Mesendoderm (in vitro differentiated cells): ENCODE measurements around the gene FARP2.
A peak's percentile ranks its signal among the peaks of the same experiment; 100 is the strongest.

Experiments
- DNase-seq: peaks from one replicate; pipeline ENCODE4 v3.0.0; 2013
- H2AK5ac ChIP-seq: 2 replicates; pipeline ENCODE4 v1.6.1; 2013; ENCODE audit warnings: low read length, inconsistent platforms
- H2BK120ac ChIP-seq: 2 replicates; pipeline ENCODE4 v1.6.1; 2013; ENCODE audit warnings: low read depth, mild to moderate bottlenecking, low read length, moderate library complexity, mixed read lengths
- H2BK15ac ChIP-seq: replicated peaks from 2 replicates; pipeline ENCODE4 v1.6.1; 2013; ENCODE audit warnings: low read depth, mild to moderate bottlenecking, moderate library complexity
- H2BK5ac ChIP-seq: 2 replicates; pipeline ENCODE4 v1.6.1; 2013; ENCODE audit warnings: low read length, inconsistent platforms
- H3K18ac ChIP-seq: 2 replicates; pipeline ENCODE4 v1.6.1; 2013; ENCODE audit warnings: mild to moderate bottlenecking, low read length, mixed read lengths
- H3K23ac ChIP-seq: one replicate; pipeline ENCODE4 v1.6.1; 2013; ENCODE audit warnings: low read length
- H3K27ac ChIP-seq: 2 replicates; pipeline ENCODE4 v1.5.1; 2013; ENCODE audit warnings: low read depth, mild to moderate bottlenecking, inconsistent platforms, low read length, moderate library complexity
- H3K27me3 ChIP-seq: 2 replicates; pipeline ENCODE4 v1.6.1; 2013; ENCODE audit warnings: low read length, control low read depth, mild to moderate bottlenecking, inconsistent platforms; ENCODE audit not compliant: insufficient read depth, poor library complexity
- H3K36me3 ChIP-seq: 2 replicates; pipeline ENCODE4 v1.6.1; 2013; ENCODE audit warnings: low read length, inconsistent platforms; ENCODE audit not compliant: control insufficient read depth, insufficient read depth
- H3K4ac ChIP-seq: one replicate; pipeline ENCODE4 v1.6.1; 2013; ENCODE audit warnings: low read depth, mild to moderate bottlenecking, low read length, moderate library complexity
- H3K4me1 ChIP-seq: 2 replicates; pipeline ENCODE4 v1.6.1; 2013; ENCODE audit warnings: low read depth, low read length, inconsistent platforms; ENCODE audit not compliant: control insufficient read depth
- H3K4me2 ChIP-seq: 2 replicates; pipeline ENCODE4 v1.6.1; 2013; ENCODE audit warnings: low read length
- H3K4me3 ChIP-seq: 2 replicates; pipeline ENCODE4 v1.5.1; 2013; ENCODE audit warnings: mild to moderate bottlenecking, low read length
- H3K56ac ChIP-seq: one replicate; pipeline ENCODE4 v1.6.1; 2013; ENCODE audit warnings: low read length
- H3K79me1 ChIP-seq: 2 replicates; pipeline ENCODE4 v1.6.1; 2013; ENCODE audit warnings: low read length, inconsistent platforms
- H3K79me2 ChIP-seq: 2 replicates; pipeline ENCODE4 v1.6.1; 2013; ENCODE audit warnings: mild to moderate bottlenecking, low read length; ENCODE audit not compliant: control insufficient read depth, insufficient read depth
- H3K9ac ChIP-seq: 2 replicates; pipeline ENCODE4 v1.6.1; 2013; ENCODE audit warnings: low read length, inconsistent platforms
- H4K5ac ChIP-seq: one replicate; pipeline ENCODE4 v1.6.1; 2013; ENCODE audit warnings: low read length
- H4K8ac ChIP-seq: one replicate; pipeline ENCODE4 v1.6.1; 2013; ENCODE audit warnings: low read depth, mild to moderate bottlenecking, control low read depth, low read length, moderate library complexity
- whole genome bisulfite sequencing: extraction: QIAGEN DNeasy Blood & Tissue Kit; methylation state at CpG from one replicate; pipeline ENCODE4 v1.1.7; 2013; ENCODE audit warnings: low lambda C conversion rate, missing lambda C conversion rate; ENCODE audit not compliant: insufficient coverage; ENCODE audit errors: extremely low coverage; 5-methylcytosine and 5-hydroxymethylcytosine counted together

Gene FARP2

DNA sequence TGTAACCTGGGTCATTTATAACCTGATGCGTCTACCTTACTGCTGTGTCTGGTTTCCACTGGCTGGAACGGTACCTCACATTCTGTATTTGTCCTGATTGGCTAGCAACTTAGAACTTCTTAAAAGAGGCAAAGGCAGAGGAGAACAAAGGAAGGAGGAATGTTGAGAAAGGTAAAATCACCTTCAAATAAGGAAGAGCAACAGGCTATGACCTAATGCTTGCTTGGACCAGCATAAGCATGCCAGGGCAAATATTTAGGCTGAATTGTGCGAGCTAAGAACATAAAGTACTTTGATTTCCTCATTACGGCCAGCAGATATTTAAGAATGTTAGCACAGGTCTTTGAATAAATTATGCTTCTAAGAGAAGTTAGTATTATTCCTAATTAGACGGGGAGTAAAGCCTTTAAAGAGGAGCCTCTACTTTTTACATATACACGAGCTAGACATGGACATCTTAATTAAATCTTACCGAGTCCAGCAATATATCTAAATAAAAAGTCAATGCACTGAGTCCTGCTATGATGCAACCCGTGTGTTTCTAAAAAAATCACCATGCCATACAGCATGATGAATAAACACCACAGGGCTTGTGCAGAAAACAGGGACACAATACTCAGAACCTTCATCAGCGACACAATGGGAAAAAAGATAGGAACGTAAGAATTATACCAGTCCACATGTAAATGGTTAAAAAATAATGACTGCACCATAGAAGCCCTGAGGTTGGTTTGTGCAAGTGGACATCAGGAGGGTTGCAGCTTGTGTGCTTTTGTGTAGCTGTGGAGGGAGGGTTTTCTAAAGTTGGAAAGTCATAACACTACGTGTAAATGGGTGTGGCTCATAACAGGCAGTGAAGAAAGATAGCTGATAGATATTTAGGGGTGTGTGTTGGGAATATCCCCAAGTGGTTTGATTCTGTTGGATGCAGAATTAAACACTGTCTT, 26.1 kb upstream of the FARP2 start:
- Histone ChIP-seq H3K4me1 (no peaks in the 10 kb centered on the region), H3K4me2 (no peak overlapping the region), H3K27me3 (no peaks in the 10 kb centered on the region), H2BK15ac (no peak overlapping the region), H3K4me3 (no peak overlapping the region), H3K4ac (peak overlapping the region; percentile 36), H3K36me3 (peaks cover 5% of the 10 kb centered on the region), H2BK120ac (no peak overlapping the region), H4K8ac (no peak overlapping the region), H2AK5ac (no peak overlapping the region), H2BK5ac (no peak overlapping the region), H3K27ac (no peak overlapping the region), H3K79me1 (peaks cover 14% of the 10 kb centered on the region), H3K9ac (no peak overlapping the region), H3K23ac (no peak overlapping the region), H4K5ac (no peak overlapping the region), H3K56ac (no peak overlapping the region), H3K18ac (no peak overlapping the region), H3K79me2 (peaks cover 22% of the 10 kb centered on the region)
- no peak for DNase-seq
- WGBS, result no CpG with 5 or more reads among the region's 11 CpGs

DNA sequence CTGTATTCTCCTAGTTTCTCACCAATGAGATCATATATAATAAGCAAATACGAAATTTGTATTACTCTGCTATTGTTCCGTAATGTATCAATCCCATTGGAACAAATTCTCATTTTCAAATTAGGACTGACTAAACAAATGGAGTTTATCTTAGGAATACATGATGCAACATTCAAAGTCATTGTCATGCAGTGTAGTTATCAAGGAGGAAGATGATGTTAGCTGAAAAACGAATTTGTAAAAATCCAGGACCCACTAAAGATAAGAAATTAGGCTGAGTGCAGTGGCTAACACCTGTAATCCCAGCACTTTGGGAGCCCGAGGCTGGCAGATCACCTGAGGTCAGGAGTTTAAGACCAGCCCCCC, 25.5 kb upstream of the FARP2 start:
- Histone ChIP-seq H3K79me2 (peaks cover 18% of the 10 kb centered on the region), H3K27me3 (no peaks in the 10 kb centered on the region), H3K79me1 (peaks cover 12% of the 10 kb centered on the region), H3K27ac (no peak overlapping the region), H2BK5ac (no peak overlapping the region), H3K36me3 (peaks cover 3% of the 10 kb centered on the region), H3K23ac (no peak overlapping the region), H2BK120ac (no peak overlapping the region), H4K8ac (no peak overlapping the region), H3K4me2 (no peak overlapping the region), H3K9ac (no peak overlapping the region), H3K4ac (no peak overlapping the region), H4K5ac (no peak overlapping the region), H3K4me3 (no peak overlapping the region), H2BK15ac (no peak overlapping the region), H3K18ac (no peak overlapping the region), H3K4me1 (no peaks in the 10 kb centered on the region), H3K56ac (no peak overlapping the region), H2AK5ac (no peak overlapping the region)
- whole genome bisulfite sequencing, result no CpG with 5 or more reads among the region's 4 CpGs
- DNase-seq, result no peak

DNA sequence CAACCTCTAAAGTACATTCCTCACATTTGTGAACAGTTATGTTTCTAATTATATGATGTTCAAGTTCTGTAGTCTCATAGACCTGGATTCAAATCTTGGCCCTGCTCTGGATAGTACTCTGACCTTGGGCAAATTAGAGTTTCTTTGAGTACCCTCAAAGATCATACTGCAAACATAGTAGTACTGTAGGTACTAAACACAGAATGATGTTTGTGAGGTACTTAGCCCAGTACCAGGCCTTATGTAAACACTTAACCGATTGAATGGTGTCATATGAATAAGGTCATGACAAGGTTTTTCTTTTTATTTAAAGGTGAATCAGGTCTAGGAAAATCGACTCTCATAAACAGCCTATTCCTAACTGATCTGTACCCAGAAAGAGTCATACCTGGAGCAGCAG, 21.3 kb upstream of the FARP2 start:
- Histone ChIP-seq H4K5ac (no peak overlapping the region), H3K23ac (no peak overlapping the region), H2AK5ac (no peak overlapping the region), H2BK15ac (no peak overlapping the region), H3K79me2 (peaks cover 12% of the 10 kb centered on the region), H2BK120ac (no peak overlapping the region), H3K4me1 (no peaks in the 10 kb centered on the region), H4K8ac (no peak overlapping the region), H3K36me3 (peaks cover 9% of the 10 kb centered on the region), H3K56ac (no peak overlapping the region), H3K4me2 (no peak overlapping the region), H3K27me3 (no peaks in the 10 kb centered on the region), H3K79me1 (peaks cover 13% of the 10 kb centered on the region), H2BK5ac (no peak overlapping the region), H3K4ac (no peak overlapping the region), H3K4me3 (no peak overlapping the region), H3K27ac (no peak overlapping the region), H3K9ac (no peak overlapping the region), H3K18ac (no peak overlapping the region)
- no CpG with 5 or more reads among the region's 2 CpGs for WGBS
- no peak for DNase-seq

GRCh38 chr2:241339839-241340630, 16.1 kb upstream of the FARP2 start:
- Histone ChIP-seq H3K79me2 (peaks cover 2% of the 10 kb centered on the region), H3K4me1 (no peaks in the 10 kb centered on the region), H3K4ac (no peak overlapping the region), H3K27me3 (no peaks in the 10 kb centered on the region), H3K27ac (no peak overlapping the region), H3K9ac (no peak overlapping the region), H3K79me1 (peaks cover 6% of the 10 kb centered on the region), H2BK5ac (no peak overlapping the region), H4K5ac (no peak overlapping the region), H3K56ac (no peak overlapping the region), H3K4me3 (no peak overlapping the region), H3K18ac (no peak overlapping the region), H2AK5ac (no peak overlapping the region), H3K4me2 (no peak overlapping the region), H4K8ac (no peak overlapping the region), H2BK15ac (no peak overlapping the region), H2BK120ac (no peak overlapping the region), H3K36me3 (peaks cover 16% of the 10 kb centered on the region), H3K23ac (no peak overlapping the region)
- no CpG with 5 or more reads among the region's 8 CpGs for WGBS
- DNase-seq, result no peak

DNA sequence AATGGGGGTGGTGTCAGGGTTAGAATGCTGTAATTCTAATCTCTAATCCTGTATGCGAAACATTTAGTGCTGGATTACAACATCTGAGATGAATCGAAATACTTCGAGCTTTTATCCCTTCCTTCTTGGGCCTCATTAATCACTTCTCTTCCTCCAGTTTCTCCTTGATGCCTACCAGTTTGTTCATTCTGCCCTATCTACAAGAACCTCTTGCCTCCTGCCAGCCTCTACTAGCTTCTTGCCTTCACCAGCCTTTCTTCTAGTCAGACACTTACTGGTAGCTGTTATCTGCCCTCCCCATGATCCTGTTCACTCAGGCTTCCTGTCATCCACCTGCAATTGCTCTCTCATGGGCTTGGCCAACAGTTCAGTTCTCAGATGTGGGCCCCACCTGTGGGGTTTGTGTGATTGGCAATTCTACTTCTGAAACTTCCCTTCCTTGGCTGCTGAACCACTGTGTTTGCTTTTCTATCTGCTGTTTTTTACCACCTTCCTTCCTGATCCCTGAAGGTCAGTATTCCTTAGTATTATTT, 15.4 kb upstream of the FARP2 start:
- Histone ChIP-seq H3K36me3 (peaks cover 19% of the 10 kb centered on the region), H3K18ac (no peak overlapping the region), H3K4me1 (no peaks in the 10 kb centered on the region), H3K56ac (no peak overlapping the region), H2AK5ac (no peak overlapping the region), H3K79me1 (peaks cover 6% of the 10 kb centered on the region), H2BK15ac (no peak overlapping the region), H4K8ac (no peak overlapping the region), H3K27ac (no peak overlapping the region), H3K4me3 (no peak overlapping the region), H3K79me2 (peaks cover 2% of the 10 kb centered on the region), H2BK5ac (no peak overlapping the region), H4K5ac (no peak overlapping the region), H3K4me2 (no peak overlapping the region), H3K4ac (no peak overlapping the region), H2BK120ac (no peak overlapping the region), H3K9ac (no peak overlapping the region), H3K23ac (no peak overlapping the region), H3K27me3 (no peaks in the 10 kb centered on the region)
- DNase-seq, result no peak
- no CpG with 5 or more reads among the region's 3 CpGs for WGBS
